ENCODE measurements around the gene FCRLA.

FCRLA gene

GRCh38 chr1:161733526-161733925 is 26.5 kb downstream of the FCRLA start:
- peak overlapping the region in 1 of 3 experiments; percentile 32 for H3K27ac Mint-ChIP-seq
- H3K9me3 Mint-ChIP-seq: no peaks in the 10 kb centered on the region
- TF ChIP-seq CTCF (IDR thresholded peaks at IDR 0.05; ENCODE audit: unreplicated experiment in 3 of 3): no peak
- H3K27me3 Mint-ChIP-seq (ENCODE audit: low read depth): peaks cover 22% of the 10 kb centered on the region
- no peak overlapping the region for H3K4me3 Mint-ChIP-seq
- no peaks in the 10 kb centered on the region for H3K36me3 Mint-ChIP-seq (ENCODE audit: low read depth)
- no peaks in the 10 kb centered on the region for H3K4me1 Mint-ChIP-seq

GRCh38 chr1:161735837-161736236 is 28.8 kb downstream of the FCRLA start:
- TF ChIP-seq CTCF (IDR thresholded peaks at IDR 0.05; ENCODE audit: unreplicated experiment in 3 of 3): no peak

GRCh38 chr1:161736335-161736969 is 29.4 kb downstream of the FCRLA start:
- Mint-ChIP-seq H3K4me1 (peaks cover 5% of the 10 kb centered on the region), H3K27me3 (ENCODE audit: low read depth) (peaks cover 12% of the 10 kb centered on the region), H3K9me3 (no peaks in the 10 kb centered on the region), H3K36me3 (ENCODE audit: low read depth) (no peaks in the 10 kb centered on the region), H3K27ac (no peak overlapping the region), H3K4me3 (no peak overlapping the region)
- no peak for TF ChIP-seq CTCF (IDR thresholded peaks at IDR 0.05; ENCODE audit: unreplicated experiment in 3 of 3)

More at GRCh38 chr1:161735837-161736236, 28.8 kb downstream of the FCRLA start:
- Mint-ChIP-seq H3K4me1 (peaks cover 5% of the 10 kb centered on the region), H3K27me3 (ENCODE audit: low read depth) (peaks cover 17% of the 10 kb centered on the region), H3K9me3 (no peaks in the 10 kb centered on the region), H3K27ac (no peak overlapping the region), H3K36me3 (ENCODE audit: low read depth) (no peaks in the 10 kb centered on the region), H3K4me3 (no peak overlapping the region)

- H3K4me3 Mint-ChIP-seq: no peak overlapping the region
- peaks cover 5% of the 10 kb centered on the region for H3K4me1 Mint-ChIP-seq
- no peaks in the 10 kb centered on the region for H3K36me3 Mint-ChIP-seq (ENCODE audit: low read depth)
- no peak for TF ChIP-seq CTCF (IDR thresholded peaks at IDR 0.05; ENCODE audit: unreplicated experiment in 3 of 3)
- peaks cover 12% of the 10 kb centered on the region for H3K27me3 Mint-ChIP-seq (ENCODE audit: low read depth)
- H3K27ac Mint-ChIP-seq: no peak overlapping the region
- H3K9me3 Mint-ChIP-seq: no peaks in the 10 kb centered on the region
Measured at GRCh38 chr1:161737625-161738024, 30.6 kb downstream of the FCRLA start.

- no peaks in the 10 kb centered on the region for H3K9me3 Mint-ChIP-seq
- peak; percentile 26 to 48 (median 29) for TF ChIP-seq CTCF (IDR thresholded peaks at IDR 0.05; ENCODE audit: unreplicated experiment in 3 of 3)
- H3K4me1 Mint-ChIP-seq: peaks cover 5% of the 10 kb centered on the region
- H3K4me3 Mint-ChIP-seq: no peak overlapping the region
- no peaks in the 10 kb centered on the region for H3K36me3 Mint-ChIP-seq (ENCODE audit: low read depth)
- H3K27ac Mint-ChIP-seq: no peak overlapping the region
- H3K27me3 Mint-ChIP-seq (ENCODE audit: low read depth): peaks cover 16% of the 10 kb centered on the region
Measured at GRCh38 chr1:161738627-161739287, 31.7 kb downstream of the FCRLA start.

All from nephron (organoid).